SK-MEL-5 (cell line): ENCODE results near the gene SOX13. TPM values are rescaled to one million over a fixed set of nuclear protein-coding genes. Genes with fewer than 3 reads are reported as not detected.
"Not testable (repeated sequence)": the region's sequence is repeated elsewhere in the genome, so short reads cannot be mapped to it uniquely, and the experiment has no call there.

Source experiments
- DNase-seq: peaks from one replicate; pipeline ENCODE4 v3.0.0-alpha.2; 2016; ENCODE audit warnings: low read depth, low spot score
- in situ Hi-C: cut with HindIII; loops from 2 replicates; pipeline ENCODE4 v1.10.0; 2016; ENCODE audit warnings: low sequenced_read_pairs, high pct_unique_total_duplicates, low pct_unique_long_range_greater_than_20kb
- total RNA-seq: library from RNA; depleted of rRNA; stranded (reverse); fragments of >200 nt; shearing (Covaris generic); gene quantifications from 2 replicates; pipeline ENCODE4 v1.2.3, GENCODE V29; 2014

SOX13 gene
- total RNA-seq, 1 experiment from 2014 or later, result 7.7 TPM

- in situ Hi-C loops, result no loop called here
- no peak for DNase-seq
Measured at GRCh38 chr1:204094313-204094729, 21.4 kb downstream of the SOX13 start.

- no peak for DNase-seq
- in situ Hi-C loops, result no loop called here
Measured at GRCh38 chr1:204094856-204095634, 22.1 kb downstream of the SOX13 start.

- no peak for DNase-seq
- in situ Hi-C loops, result no loop called here
Measured at GRCh38 chr1:204096931-204097330, 24.0 kb downstream of the SOX13 start.

GRCh38 chr1:204098683-204099082, 25.8 kb downstream of the SOX13 start:
- no peak for DNase-seq
- in situ Hi-C loops, result no loop called here

- in situ Hi-C loops, DNase-seq: not testable (repeated sequence)
Measured at GRCh38 chr1:204099754-204100153, 26.8 kb downstream of the SOX13 start.

- in situ Hi-C loops, result no loop called here
- DNase-seq, result peak; percentile 26
Measured at GRCh38 chr1:204102029-204102611, 29.2 kb downstream of the SOX13 start.

- in situ Hi-C loops, result no loop called here
- DNase-seq, result peak; percentile 88
Measured at GRCh38 chr1:204102739-204103430, 30.0 kb downstream of the SOX13 start.

- no peak for DNase-seq
- in situ Hi-C loops, result no loop called here
Measured at GRCh38 chr1:204103431-204103741, 30.5 kb downstream of the SOX13 start.

GRCh38 chr1:204104331-204105130, 31.6 kb downstream of the SOX13 start:
- in situ Hi-C loops, result no loop called here
- no peak for DNase-seq

- DNase-seq, result no peak
- in situ Hi-C loops, result no loop called here
Measured at GRCh38 chr1:204105131-204105515, 32.2 kb downstream of the SOX13 start.

- DNase-seq, result no peak
- in situ Hi-C loops, result no loop called here
Measured at GRCh38 chr1:204106825-204107224, 33.9 kb downstream of the SOX13 start.

GRCh38 chr1:204107892-204108291, 35.0 kb downstream of the SOX13 start:
- no peak for DNase-seq
- in situ Hi-C loops, result no loop called here

- in situ Hi-C loops, result no loop called here
- no peak for DNase-seq
Measured at GRCh38 chr1:204108312-204109141, 35.6 kb downstream of the SOX13 start.

- in situ Hi-C loops, result no loop called here
- DNase-seq, result no peak
Measured at GRCh38 chr1:204110894-204111633, 38.1 kb downstream of the SOX13 start.

GRCh38 chr1:204112876-204113730, 40.2 kb downstream of the SOX13 start:
- in situ Hi-C loops, result no loop called here

GRCh38 chr1:204113896-204114295, 41.0 kb downstream of the SOX13 start:
- DNase-seq, result no peak
- in situ Hi-C loops, result no loop called here

More at GRCh38 chr1:204112876-204113730, 40.2 kb downstream of the SOX13 start:
- DNase-seq, result peak; percentile 29
